Vagina (tissue), 2 donors: ENCODE measurements around the gene TMEM169.

Source experiments
- POLR2A ChIP-seq, 2 donors: fragments of 450-650 bp; IDR thresholded peaks; one replicate each; pipeline ENCODE4 v1.6.1; 2017; ENCODE audit warnings: antibody characterized with exemption in 2 of 2, mild to moderate bottlenecking in 2 of 2, moderate library complexity in 2 of 2
- TF ChIP-seq, protein P1 (sequence below), 3 experiments: fragments of 450-650 bp in 2 of 3; fragments of 200-600 bp in 1 of 3; sonication (generic) in 1 of 3; IDR thresholded peaks; one replicate each; pipeline ENCODE4 v1.5.1; 2017 to 2019; ENCODE audit warnings: antibody characterized with exemption in 3 of 3, mild to moderate bottlenecking in 2 of 3, moderate library complexity in 2 of 3

DNA sequence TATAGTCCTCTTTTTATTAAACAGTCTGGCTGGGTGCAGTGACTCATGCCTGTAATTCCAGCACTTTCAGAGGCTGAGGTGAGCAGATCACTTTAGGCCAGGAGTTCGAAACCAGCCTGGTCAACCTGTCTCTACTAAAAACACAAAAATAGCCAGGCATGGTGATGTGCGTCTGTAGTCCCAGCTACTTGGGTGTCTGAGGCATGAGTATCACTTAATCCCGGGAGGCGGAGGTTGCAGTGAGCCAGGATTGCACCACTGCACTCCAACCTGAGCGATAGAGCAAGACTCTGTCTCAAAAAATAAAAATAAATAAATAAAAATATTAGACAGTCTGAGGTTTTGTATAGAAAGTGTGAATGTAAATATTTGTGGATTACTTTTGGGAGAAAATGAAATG lies 45.2 kb downstream of the TMEM169 start:
- TF ChIP-seq, protein P1, sequence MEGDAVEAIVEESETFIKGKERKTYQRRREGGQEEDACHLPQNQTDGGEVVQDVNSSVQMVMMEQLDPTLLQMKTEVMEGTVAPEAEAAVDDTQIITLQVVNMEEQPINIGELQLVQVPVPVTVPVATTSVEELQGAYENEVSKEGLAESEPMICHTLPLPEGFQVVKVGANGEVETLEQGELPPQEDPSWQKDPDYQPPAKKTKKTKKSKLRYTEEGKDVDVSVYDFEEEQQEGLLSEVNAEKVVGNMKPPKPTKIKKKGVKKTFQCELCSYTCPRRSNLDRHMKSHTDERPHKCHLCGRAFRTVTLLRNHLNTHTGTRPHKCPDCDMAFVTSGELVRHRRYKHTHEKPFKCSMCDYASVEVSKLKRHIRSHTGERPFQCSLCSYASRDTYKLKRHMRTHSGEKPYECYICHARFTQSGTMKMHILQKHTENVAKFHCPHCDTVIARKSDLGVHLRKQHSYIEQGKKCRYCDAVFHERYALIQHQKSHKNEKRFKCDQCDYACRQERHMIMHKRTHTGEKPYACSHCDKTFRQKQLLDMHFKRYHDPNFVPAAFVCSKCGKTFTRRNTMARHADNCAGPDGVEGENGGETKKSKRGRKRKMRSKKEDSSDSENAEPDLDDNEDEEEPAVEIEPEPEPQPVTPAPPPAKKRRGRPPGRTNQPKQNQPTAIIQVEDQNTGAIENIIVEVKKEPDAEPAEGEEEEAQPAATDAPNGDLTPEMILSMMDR (IDR thresholded peaks at IDR 0.05): no peak
- no peak for TF ChIP-seq POLR2A (IDR thresholded peaks at IDR 0.05)
